NCI-H345 treated with DMSO at 0.1 percent for 48 hours (cell line): Measurements from ENCODE around the gene RACK1.

Source experiments
- DNase-seq: peaks from one replicate; lab custom pipeline; 2025; ENCODE audit not compliant: unreplicated experiment; lab: John Stamatoyannopoulos, UW

Gene RACK1

DNA sequence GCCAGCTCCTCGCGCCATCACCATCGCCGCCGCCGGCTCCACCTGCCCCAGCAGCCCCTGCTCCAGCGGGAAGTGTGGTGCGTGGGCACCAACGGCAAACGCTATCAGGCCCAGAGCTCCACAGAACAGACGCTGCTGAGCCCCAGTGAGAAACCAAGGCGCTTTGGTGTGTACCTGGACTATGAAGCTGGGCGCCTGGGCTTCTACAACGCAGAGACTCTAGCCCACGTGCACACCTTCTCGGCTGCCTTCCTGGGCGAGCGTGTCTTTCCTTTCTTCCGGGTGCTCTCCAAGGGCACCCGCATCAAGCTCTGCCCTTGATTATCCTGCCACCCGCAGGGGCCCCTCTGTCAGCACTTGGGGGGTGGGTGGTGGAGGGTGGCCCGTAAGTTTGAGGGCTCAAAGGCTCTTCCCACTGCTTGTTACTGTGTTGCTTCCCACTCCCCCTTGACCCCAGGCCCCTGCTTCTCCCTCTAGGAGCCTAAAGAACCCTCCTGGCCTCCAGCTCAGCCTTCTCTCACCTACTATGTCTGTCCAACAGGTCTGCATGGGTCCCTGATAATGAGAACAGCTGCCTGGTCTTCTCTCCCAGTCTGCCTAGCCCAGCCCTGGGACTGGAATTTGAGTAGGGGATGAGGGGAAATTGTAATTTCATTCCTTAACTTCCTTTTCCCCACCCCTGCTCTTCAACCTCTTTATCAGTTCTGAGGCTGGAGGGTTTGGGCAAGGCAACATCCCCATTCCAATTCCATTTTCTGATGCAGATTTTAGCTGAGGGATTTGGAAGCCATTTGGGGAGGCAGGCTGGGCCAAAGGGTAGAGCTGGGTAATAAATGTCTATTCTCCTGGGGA, 9.0 kb downstream of the RACK1 start:
- no peak for DNase-seq

DNA sequence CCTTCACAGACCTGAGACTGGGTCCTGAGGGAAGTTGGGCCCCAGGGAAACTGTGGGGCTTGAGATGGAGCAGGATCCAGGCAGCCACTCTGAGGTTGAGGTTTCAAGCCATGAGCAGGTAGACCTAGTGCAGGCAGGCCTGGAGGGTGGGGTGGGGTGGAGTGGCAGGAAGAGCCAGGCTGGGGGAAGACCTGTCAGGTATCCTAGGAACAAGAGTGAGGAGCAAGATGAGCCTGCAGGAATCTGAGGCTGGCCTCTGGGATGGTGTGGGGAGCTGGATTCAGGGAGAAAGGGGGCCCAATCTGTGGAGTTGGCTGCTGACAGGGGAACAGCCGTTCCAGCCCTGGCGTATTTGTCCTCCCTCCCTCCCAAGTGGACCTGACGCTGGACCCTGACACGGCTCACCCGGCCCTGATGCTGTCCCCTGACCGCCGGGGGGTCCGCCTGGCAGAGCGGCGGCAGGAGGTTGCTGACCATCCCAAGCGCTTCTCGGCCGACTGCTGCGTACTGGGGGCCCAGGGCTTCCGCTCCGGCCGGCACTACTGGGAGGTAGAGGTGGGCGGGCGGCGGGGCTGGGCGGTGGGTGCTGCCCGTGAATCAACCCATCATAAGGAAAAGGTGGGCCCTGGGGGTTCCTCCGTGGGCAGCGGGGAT, 9.8 kb downstream of the RACK1 start:
- no peak for DNase-seq

DNA sequence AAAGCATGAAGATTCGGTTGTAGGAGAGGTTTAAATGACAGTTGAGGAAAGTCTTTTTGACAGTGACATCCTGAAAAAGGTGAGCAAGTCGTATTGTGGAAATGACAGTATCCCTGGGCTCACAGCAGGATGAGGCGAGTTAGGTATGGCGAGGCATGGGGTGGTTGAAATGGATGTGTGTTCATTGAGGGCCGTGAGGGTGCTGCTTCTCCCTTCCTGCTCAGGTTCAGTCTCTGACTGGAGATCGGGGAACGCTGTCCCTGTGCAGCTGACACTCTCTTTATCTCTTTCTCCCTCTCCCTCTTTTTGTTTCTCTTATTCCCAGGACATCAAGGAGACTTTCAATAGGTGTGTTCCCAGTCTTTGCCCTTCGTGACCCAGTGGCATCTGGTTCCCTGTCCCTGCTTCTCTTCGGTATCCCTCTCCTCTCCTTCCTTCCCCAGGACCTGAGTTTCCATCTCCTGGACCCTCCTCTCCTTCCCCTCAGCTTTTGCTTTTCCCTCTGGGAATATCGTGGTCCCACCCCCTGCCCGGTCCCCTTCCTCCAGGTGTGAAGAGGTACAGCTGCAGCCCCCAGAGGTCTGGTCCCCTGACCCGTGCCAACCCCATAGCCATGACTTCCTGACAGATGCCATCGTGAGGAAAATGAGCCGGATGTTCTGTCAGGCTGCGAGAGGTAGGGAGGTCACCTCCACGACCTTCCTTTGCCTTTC, 10.5 kb downstream of the RACK1 start:
- DNase-seq = no peak

DNA sequence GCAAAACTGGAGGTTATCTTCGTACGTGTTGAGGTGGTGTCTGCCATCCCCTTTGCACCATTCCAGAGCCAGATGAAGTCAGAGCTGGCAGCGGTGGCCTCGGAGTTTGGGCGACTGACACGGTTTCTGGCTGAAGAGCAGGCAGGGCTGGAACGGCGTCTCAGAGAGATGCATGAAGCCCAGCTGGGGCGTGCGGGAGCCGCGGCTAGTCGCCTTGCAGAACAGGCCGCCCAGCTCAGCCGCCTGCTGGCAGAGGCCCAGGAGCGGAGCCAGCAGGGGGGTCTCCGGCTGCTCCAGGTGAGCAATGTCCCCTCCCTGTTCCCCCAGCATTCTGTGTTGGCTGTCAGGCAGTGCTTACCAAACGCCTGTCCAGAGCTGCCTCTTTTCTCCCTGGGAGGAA, 11.1 kb downstream of the RACK1 start:
- no peak for DNase-seq

DNA sequence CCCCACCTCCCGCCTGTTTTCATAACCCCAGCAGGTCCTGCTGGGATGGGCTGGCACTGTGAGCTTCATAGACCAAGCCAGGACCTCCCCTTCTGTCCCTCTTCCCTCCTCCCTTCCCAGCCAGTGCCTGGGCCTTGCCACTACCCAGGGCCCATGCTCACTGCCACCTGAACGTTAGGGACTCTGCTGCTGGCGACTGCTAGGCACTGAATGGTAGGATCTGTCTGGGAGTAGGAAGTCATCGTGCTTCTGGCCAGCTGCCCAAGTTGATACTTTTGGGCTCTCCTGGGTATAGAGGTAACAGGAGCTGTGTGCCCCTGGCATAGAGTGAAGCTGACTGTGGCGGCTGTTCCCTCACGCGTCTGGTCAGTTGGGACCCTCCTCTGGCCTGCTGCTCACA, 12.3 kb downstream of the RACK1 start:
- no peak for DNase-seq

GRCh38 chr5:181230551-181230950, 13.2 kb downstream of the RACK1 start:
- DNase-seq = no peak

- DNase-seq = no peak
These were observed 13.7 kb downstream of the RACK1 start for GRCh38 chr5:181229996-181230395.

GRCh38 chr5:181224390-181225229, 19.1 kb downstream of the RACK1 start:
- DNase-seq = no peak

- no peak for DNase-seq
These were observed 19.8 kb downstream of the RACK1 start for GRCh38 chr5:181223729-181224389.

DNA sequence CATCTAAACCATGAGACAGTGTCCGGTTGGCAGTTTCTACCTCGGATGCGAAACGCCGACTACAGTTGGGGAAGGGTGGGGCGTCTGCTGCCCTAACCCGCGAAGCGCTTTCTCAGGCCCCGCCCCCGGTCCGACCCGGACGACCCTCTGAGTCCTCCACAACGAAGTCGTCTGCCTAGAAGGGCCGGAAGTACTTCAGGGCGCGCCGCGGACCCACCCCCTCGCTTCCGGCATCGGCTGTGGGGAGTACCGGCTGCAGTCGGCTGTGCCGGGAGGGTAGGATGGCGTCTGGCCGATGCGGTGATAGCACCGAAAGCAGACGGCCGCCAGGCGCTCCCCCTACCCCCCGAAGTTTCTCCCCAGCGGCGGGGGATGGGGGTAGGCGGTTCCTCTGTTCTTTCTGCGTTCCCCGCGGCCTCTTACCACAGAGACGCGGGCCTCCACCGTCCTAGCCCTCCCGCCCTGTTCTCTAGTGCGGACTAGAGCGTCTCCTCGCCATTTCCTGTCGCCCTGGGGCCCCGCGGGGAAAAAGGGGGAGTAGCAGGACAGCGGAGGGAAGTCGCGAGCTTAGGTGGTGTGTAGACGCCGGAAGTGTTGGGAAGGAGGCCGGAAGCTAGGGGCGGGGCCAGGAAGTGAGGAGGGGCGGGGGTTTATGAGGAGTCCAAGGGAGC, 20.5 kb downstream of the RACK1 start, which contains the start of gene TRIM41:
Gene TRIM41 (plus strand): TSS at position 224 of the 671 bp plus-strand sequence. CDS start 719 bp downstream, outside the sequence.
- DNase-seq = no peak

- no peak for DNase-seq
These were observed 21.1 kb downstream of the RACK1 start for GRCh38 chr5:181222630-181223057.

DNA sequence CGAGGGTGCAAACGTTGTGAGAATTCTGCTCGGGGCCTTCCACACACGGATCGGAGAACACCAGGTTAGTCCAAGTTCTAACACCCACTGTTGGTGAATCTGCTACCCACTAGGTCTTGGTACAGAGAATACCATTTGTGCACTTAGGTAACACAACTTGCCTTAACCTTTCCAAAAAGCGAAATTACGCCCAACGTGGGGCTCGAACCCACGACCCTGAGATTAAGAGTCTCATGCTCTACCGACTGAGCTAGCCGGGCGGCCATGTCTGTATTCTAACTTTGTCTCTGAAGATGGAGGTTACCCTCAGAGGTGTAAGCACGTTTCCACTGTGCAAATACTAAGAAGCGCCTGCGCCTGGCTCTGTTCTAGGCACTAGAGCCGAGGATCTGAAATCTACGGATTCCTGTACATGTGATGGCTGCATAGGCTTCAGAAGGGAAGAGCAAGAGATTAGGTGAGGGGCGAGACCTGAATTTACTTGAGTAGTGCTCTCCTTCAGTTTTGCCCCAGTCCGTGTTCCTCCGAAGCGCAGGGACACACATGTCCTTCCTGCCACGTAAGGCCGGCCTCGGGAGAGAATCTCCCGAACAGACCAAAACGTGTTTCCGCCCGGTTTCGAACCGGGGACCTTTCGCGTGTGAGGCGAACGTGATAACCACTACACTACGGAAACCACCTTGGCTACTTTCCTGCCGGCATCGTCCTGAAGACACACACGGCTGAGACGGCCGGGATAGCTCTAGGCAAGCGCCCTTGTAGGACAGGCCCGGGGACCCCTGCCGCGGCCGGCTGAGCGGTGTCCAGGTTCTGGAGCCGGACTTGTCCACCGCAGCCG, 21.7 kb downstream of the RACK1 start:
- no peak for DNase-seq

- DNase-seq = no peak
These were observed 22.5 kb downstream of the RACK1 start for GRCh38 chr5:181221105-181221791.

DNA sequence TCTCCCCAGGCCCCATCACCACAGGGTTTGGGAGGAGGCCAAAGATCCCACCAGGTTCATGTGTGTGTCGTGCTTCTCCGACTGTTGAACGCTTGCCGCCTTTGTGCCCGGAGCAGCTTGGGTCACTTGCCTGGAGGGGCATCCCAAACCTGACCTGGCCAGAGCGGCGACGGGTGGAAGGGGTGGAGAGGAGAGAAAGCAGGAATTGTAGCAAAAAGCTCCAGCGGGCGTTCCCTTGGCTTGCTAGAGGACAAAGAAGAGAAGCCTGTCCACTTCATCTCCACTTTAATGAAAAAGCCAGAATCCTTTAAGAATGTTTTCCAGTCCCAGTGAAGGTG, 23.6 kb downstream of the RACK1 start:
- no peak for DNase-seq

GRCh38 chr5:181219262-181220177, 24.2 kb downstream of the RACK1 start:
- no peak for DNase-seq

DNA sequence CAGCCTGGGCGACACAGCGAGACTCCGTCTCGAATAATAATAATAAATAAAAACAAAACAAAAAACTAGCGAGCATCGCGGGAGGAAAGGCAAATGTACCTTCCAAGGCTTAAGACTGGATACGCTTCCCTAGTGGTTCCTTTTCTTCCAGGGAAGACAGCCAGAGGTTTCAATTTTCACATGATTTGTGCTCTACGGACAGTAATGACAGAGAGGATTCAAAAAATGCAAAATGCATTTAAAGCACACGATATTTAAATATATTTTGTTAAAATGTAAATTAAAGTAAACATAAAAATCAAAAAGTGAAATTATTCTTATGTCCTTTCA, 24.9 kb downstream of the RACK1 start:
- no peak for DNase-seq

DNA sequence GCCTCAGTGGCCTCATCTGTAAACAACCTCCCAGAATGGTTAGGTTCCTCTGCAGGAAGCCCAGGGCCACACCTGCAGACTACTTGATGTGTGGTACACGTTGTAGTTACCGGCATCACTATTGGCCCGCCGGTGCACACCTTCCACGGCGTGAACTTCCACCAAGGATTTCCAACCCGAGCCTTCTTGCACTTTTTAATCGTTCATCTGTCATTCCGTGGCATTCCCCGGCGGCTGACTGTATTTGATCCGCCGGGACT, 26.0 kb downstream of the RACK1 start:
- DNase-seq = no peak
